Gastrocnemius medialis (tissue), 4 donors: Measurements from ENCODE around the gene SURF2. TPM values are rescaled to one million over a fixed set of nuclear protein-coding genes. Genes with fewer than 3 reads are reported as not detected.

Source experiments
- ATAC-seq, 2 donors: fragments of 150-250 bp; one replicate each; pipeline ENCODE4 v1.9.1; 2016
- DNase-seq, 2 donors: peaks; one replicate each; pipeline ENCODE4 v3.0.0-alpha.2; 2019
- H3K27ac ChIP-seq, 4 donors: fragments of 200-600 bp; sonication (generic); 1 replicate in 1 of 4; 2 replicates in 3 of 4; pipeline ENCODE4 v1.5.1; 2016 to 2018; ENCODE audit warnings: mild to moderate bottlenecking in 2 of 4, moderate library complexity in 1 of 4
- H3K27me3 ChIP-seq, 3 donors: fragments of 200-600 bp; sonication (generic) in 2 of 3; 1 replicate in 1 of 3; 2 replicates in 2 of 3; pipeline versions ENCODE4 v1.5.1 to v1.6.0; 2016 to 2019; ENCODE audit warnings: mild to moderate bottlenecking in 1 of 3, moderate library complexity in 1 of 3
- H3K36me3 ChIP-seq, 2 donors: fragments of 200-600 bp; sonication (generic) in 1 of 2; one replicate each; pipeline ENCODE4 v1.5.1; 2017 to 2018
- H3K4me1 ChIP-seq, 2 donors: fragments of 200-600 bp; sonication (generic) in 1 of 2; one replicate each; pipeline ENCODE4 v1.5.1; 2016 to 2017; ENCODE audit warnings: mild to moderate bottlenecking in 2 of 2
- H3K4me3 ChIP-seq, 4 donors: fragments of 200-600 bp; sonication (generic) in 3 of 4; 1 replicate in 1 of 4; 2 replicates in 3 of 4; pipeline ENCODE4 v1.5.1; 2016 to 2019; ENCODE audit warnings: mild to moderate bottlenecking in 2 of 4
- H3K9me3 ChIP-seq, 3 donors: fragments of 200-600 bp; sonication (generic) in 2 of 3; 1 replicate in 1 of 3; 2 replicates in 2 of 3; pipeline ENCODE4 v1.5.1; 2016 to 2019
- POLR2A ChIP-seq, 2 donors: fragments of 450-650 bp; IDR thresholded peaks; one replicate each; pipeline ENCODE4 v1.6.1; 2017; ENCODE audit warnings: antibody characterized with exemption in 2 of 2, mild to moderate bottlenecking in 2 of 2, moderate library complexity in 2 of 2
- in situ Hi-C, 4 donors: fragments of 200-750 bp; cut with MboI; loops; one replicate each; pipeline versions ENCODE4 v1.15.0 to v1.8.0; 2017; ENCODE audit warnings: low sequenced_read_pairs in 4 of 4
- intact Hi-C: fragments of 100-400 bp; cut with DNase I; formaldehyde crosslinking; loops from one replicate; pipeline ENCODE4 v1.15.1; 2023; ENCODE audit warnings: low total_unique reads
- total RNA-seq, 4 donors: library from RNA; depleted of rRNA; stranded (reverse); fragments of >200 nt; gene quantifications; one replicate each; pipeline versions ENCODE4 v1.1.0 to v1.2.3, GENCODE V29; 2016
- TF ChIP-seq, protein P1 (sequence below), 5 experiments: fragments of 450-650 bp in 3 of 5; fragments of 200-600 bp in 2 of 5; sonication (generic) in 2 of 5; IDR thresholded peaks in 4 of 5; conservative IDR thresholded peaks in 1 of 5; 1 replicate in 4 of 5; 2 replicates in 1 of 5; pipeline ENCODE4 v1.5.1; 2016 to 2019; ENCODE audit warnings: antibody characterized with exemption in 5 of 5, mild to moderate bottlenecking in 3 of 5, moderate library complexity in 3 of 5

Gene SURF2
- total RNA-seq, 4 donors from 2014 or later = 14.3 to 26.4 (median 24.8) TPM

DNA sequence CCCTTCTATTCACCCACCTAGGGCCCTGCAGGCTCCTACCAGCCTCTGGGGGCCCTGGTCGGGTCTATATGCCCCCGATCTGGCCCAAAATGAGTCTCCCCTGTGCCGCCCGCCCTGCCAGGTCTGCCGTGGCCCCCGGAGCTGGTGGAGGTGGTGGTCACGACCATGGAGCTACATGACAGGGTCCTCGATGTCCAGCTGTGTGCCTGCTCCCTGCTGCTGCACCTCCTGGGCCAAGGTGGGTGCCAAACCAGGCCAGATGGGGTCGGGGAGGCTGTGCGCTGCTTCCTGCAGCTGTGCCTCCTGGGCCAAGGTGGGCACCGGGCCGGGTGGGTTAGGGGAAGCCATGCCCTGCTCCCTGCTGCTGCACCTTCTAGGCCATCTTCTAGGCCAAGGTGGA lies 43.9 kb downstream of the SURF2 start:
- intact Hi-C loops = no loop called here
- ATAC-seq = no peak

DNA sequence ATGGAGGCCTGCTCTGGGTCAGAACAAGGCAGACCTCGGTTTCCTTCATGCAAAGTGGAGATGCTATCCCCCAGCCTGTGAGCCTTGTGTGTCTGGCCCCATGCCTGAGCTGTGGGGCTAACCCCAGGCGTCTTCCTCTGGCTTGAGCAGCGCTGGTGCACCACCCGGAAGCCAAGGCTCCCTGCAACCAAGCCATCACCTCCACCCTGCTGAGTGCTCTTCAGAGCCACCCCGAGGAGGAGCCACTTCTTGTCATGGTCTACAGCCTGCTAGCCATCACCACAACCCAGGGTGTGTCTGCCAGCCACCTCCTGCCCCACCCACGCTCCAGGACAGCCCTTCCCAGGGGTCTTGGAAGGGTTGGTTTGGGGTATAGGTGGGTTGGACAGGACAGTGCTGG lies 45.2 kb downstream of the SURF2 start:
- H3K36me3 ChIP-seq = no peaks in the 10 kb centered on the region
- DNase-seq (no peak), ATAC-seq (no peak)
- no peaks in the 10 kb centered on the region for H3K27me3 ChIP-seq
- in situ Hi-C loops = no loop called here
- peaks cover 14 to 15% of the 10 kb centered on the region in 2 donors for H3K4me1 ChIP-seq
- H3K27ac ChIP-seq = no peak overlapping the region
- intact Hi-C loops = no loop called here
- no peak overlapping the region for H3K4me3 ChIP-seq
- no peaks in the 10 kb centered on the region for H3K9me3 ChIP-seq
- TF ChIP-seq, protein P1, sequence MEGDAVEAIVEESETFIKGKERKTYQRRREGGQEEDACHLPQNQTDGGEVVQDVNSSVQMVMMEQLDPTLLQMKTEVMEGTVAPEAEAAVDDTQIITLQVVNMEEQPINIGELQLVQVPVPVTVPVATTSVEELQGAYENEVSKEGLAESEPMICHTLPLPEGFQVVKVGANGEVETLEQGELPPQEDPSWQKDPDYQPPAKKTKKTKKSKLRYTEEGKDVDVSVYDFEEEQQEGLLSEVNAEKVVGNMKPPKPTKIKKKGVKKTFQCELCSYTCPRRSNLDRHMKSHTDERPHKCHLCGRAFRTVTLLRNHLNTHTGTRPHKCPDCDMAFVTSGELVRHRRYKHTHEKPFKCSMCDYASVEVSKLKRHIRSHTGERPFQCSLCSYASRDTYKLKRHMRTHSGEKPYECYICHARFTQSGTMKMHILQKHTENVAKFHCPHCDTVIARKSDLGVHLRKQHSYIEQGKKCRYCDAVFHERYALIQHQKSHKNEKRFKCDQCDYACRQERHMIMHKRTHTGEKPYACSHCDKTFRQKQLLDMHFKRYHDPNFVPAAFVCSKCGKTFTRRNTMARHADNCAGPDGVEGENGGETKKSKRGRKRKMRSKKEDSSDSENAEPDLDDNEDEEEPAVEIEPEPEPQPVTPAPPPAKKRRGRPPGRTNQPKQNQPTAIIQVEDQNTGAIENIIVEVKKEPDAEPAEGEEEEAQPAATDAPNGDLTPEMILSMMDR (IDR thresholded peaks at IDR 0.05 in 4 of 5, conservative IDR thresholded peaks at IDR 0.05 in 1 of 5) = no peak
- TF ChIP-seq POLR2A (IDR thresholded peaks at IDR 0.05) = no peak

More for the DNA sequence above, 43.9 kb downstream of the SURF2 start:
- H3K36me3 ChIP-seq = no peaks in the 10 kb centered on the region
- no peaks in the 10 kb centered on the region for H3K9me3 ChIP-seq
- no peak for TF ChIP-seq POLR2A (IDR thresholded peaks at IDR 0.05)
- TF ChIP-seq, protein P1 (IDR thresholded peaks at IDR 0.05 in 4 of 5, conservative IDR thresholded peaks at IDR 0.05 in 1 of 5) = no peak
- peaks cover 2 to 4% of the 10 kb centered on the region in 2 donors for H3K4me1 ChIP-seq
- H3K4me3 ChIP-seq = no peak overlapping the region
- no peak for DNase-seq
- in situ Hi-C loops = no loop called here
- H3K27ac ChIP-seq = no peak overlapping the region
- peaks cover 0 to 5% (median 4%) of the 10 kb centered on the region in 3 donors for H3K27me3 ChIP-seq

DNA sequence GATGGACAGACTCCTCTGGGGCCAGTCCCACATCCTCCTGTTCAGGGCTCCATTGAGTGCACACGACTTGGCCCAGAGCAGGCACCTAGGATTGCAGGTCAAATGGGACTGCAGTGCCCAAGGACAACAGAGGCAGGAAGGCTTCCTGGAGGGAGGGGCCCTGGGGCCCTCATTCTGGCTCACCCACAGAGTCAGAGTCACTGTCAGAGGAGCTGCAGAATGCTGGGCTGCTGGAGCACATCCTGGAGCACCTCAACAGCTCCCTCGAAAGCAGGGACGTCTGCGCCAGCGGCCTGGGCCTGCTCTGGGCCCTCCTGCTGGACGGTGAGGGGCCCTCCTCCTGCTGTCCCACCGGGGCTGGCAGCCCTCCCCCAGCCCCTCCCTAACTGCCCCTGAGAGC lies 46.3 kb downstream of the SURF2 start:
- ATAC-seq (no peak), DNase-seq (no peak)
- H3K9me3 ChIP-seq = no peaks in the 10 kb centered on the region
- intact Hi-C loops (no loop called here), in situ Hi-C loops (no loop called here)
- H3K4me1 ChIP-seq = peaks cover 16 to 17% of the 10 kb centered on the region in 2 donors
- no peaks in the 10 kb centered on the region for H3K27me3 ChIP-seq
- TF ChIP-seq, protein P1 (IDR thresholded peaks at IDR 0.05 in 4 of 5, conservative IDR thresholded peaks at IDR 0.05 in 1 of 5) = no peak
- no peak for TF ChIP-seq POLR2A (IDR thresholded peaks at IDR 0.05)
- no peak overlapping the region for H3K27ac ChIP-seq
- peaks cover 0 to 5% of the 10 kb centered on the region in 2 donors for H3K36me3 ChIP-seq
- no peak overlapping the region for H3K4me3 ChIP-seq

DNA sequence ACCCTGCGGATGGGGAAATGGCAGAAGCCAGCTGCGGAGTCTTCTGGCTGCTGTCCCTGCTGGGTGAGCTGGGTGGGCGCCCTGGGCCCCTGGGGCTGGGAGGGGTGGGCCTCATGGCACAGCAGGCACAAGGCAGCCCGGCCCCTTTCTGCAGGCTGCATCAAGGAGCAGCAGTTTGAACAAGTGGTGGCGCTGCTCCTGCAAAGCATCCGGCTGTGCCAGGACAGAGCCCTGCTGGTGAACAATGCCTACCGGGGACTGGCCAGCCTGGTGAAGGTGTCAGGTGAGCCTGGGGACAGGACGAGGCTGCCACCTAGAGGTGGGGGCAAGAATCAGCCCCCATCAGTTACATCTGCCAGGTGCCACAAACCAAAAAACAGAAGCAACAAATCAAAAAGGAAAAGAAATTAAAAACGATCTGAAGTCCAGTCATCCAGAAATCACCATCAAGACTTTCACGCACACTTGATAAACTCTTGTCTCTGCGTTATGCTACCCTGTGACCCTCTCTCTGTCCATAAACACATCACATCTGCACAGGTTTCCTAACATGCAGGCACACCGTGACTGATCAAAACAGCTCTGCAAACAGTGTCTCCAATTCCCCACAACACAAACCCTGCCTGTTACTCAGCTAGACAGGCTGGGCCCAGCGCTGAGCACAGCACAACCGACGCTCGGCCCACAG lies 47.6 kb downstream of the SURF2 start:
- H3K27me3 ChIP-seq = no peaks in the 10 kb centered on the region
- in situ Hi-C loops (no loop called here), intact Hi-C loops (loop anchor here (2.0 kb wide), 1 partner anchor 217 kb away; no protein-coding TSS in a partner anchor)
- no peak overlapping the region for H3K27ac ChIP-seq
- H3K4me1 ChIP-seq = peaks cover 16 to 17% of the 10 kb centered on the region in 2 donors
- H3K9me3 ChIP-seq = no peaks in the 10 kb centered on the region
- H3K4me3 ChIP-seq = no peak overlapping the region
- DNase-seq = no peak
- no peak for ATAC-seq
- TF ChIP-seq, protein P1 (IDR thresholded peaks at IDR 0.05 in 4 of 5, conservative IDR thresholded peaks at IDR 0.05 in 1 of 5) = peak; percentile 37 to 67 (median 53)
- no peak for TF ChIP-seq POLR2A (IDR thresholded peaks at IDR 0.05)
- H3K36me3 ChIP-seq = peaks cover 0 to 13% of the 10 kb centered on the region in 2 donors
